Naive thymus-derived CD8-positive, alpha-beta T cell (primary cell): ENCODE data around the gene ADRB2. TPM values are rescaled to one million over a fixed set of nuclear protein-coding genes. Genes with fewer than 3 reads are reported as not detected.

ENCODE experiments used
- ATAC-seq, 2 donors: fragments of 150-1000 bp; cut with Tn5 transposase in 1 of 2; sonication (Bioruptor Pico), chemical (Tn5 transposase) in 1 of 2; 1 replicate in 1 of 2; 2 replicates in 1 of 2; pipeline ENCODE4 v1.10.0; 2021; ENCODE audit warnings: mild to moderate bottlenecking in 2 of 2, moderate library complexity in 2 of 2
- POLR2A ChIA-PET: fragments of 350-600 bp; sonication (Branson Sonifier 250); formaldehyde crosslinking; loops from one replicate; lab custom pipeline; 2021; ENCODE audit warnings: antibody characterized with exemption; lab: Charles Lee
- DNase-seq, 10 donors: peaks; one replicate each; pipeline versions ENCODE4 v3.0.0 to v3.0.0-alpha.2; 2020 to 2022
- H3K27ac Mint-ChIP-seq, 10 donors: one replicate each; pipeline ENCODE4 v1.8.0; 2020 to 2022; ENCODE audit warnings: mild to moderate bottlenecking in 10 of 10, mixed read lengths in 10 of 10, moderate library complexity in 4 of 10, inconsistent platforms in 1 of 10
- H3K27me3 Mint-ChIP-seq, 5 donors: one replicate each; pipeline ENCODE4 v1.8.0; 2021 to 2022; ENCODE audit warnings: mixed read lengths in 5 of 5
- H3K36me3 Mint-ChIP-seq, 3 donors: one replicate each; pipeline ENCODE4 v1.8.0; 2020 to 2022; ENCODE audit warnings: mixed read lengths in 3 of 3, mild to moderate bottlenecking in 2 of 3, inconsistent platforms in 1 of 3
- H3K4me1 Mint-ChIP-seq, 4 donors: one replicate each; pipeline ENCODE4 v1.8.0; 2021 to 2022; ENCODE audit warnings: mixed read lengths in 4 of 4
- H3K4me3 Mint-ChIP-seq, 10 donors: one replicate each; pipeline ENCODE4 v1.8.0; 2020 to 2022; ENCODE audit warnings: mild to moderate bottlenecking in 10 of 10, mixed read lengths in 10 of 10, moderate library complexity in 6 of 10, inconsistent platforms in 1 of 10
- H3K9me3 Mint-ChIP-seq, 9 donors: one replicate each; pipeline ENCODE4 v1.8.0; 2020 to 2022; ENCODE audit warnings: mixed read lengths in 9 of 9, mild to moderate bottlenecking in 3 of 9, inconsistent platforms in 1 of 9, moderate library complexity in 1 of 9
- polyA plus RNA-seq, 3 donors: library from polyadenylated mRNA; unstranded; fragments of 300-500 nt; fragmentation: Illumina TruSeq; gene quantifications; one replicate each; pipeline ENCODE4 v1.2.3, GENCODE V29; 2021
- total RNA-seq, 8 experiments: library from RNA in 2 of 8; stranded (reverse) in 2 of 8; gene quantifications; one replicate each; pipeline ENCODE4 v1.2.3 and lab custom pipeline; 2021 to 2026

ADRB2 gene
- total and polyA plus RNA-seq, 5 experiments from 2014 or later, result 0.33 to 12.9 (median 2.1) TPM; not detected in 1

DNA sequence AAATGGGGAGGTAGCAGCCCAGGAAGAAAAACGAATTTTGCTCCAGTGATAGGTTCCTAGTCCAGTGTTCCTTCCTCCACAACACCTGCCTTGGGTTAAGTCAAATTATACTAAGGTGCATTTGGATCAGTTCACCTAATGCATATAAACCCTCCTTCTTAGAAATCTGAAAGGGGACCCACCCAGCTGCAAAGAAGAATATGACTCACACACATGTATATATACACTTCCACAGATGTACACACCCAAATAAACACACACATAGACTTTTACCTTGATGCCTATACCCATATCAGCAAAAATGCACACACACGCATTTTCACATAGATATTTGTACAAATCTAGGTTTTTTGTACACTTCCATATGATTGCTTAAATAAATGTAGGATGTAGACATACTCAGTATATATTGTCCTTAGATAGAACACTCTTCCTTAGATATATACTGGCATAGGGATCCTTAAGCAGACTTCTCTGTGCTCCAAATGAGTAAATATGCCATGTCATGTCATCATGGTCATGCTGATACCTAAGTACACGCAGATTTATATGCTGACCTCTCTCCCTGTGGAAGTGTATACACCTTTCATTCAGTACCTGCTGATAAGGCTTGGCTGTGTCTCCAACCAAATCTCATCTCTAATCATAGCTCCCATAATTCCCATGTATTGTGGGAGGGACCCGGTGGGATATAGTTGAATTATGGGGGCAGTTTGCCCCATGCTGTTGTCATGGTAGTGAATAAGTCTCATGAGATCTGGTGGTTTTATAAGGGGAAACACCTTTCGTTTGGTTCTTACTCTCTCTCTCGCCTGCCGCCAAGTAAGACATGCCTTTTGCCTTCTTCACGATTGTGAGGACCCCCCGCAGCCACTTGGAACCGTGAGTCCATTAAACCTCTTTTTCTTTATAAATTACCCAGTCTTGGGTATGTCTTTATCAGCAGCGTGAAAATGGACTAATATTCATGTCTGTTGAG lies 10.2 kb downstream of the ADRB2 start:
- Mint-ChIP-seq H3K36me3 (no peaks in the 10 kb centered on the region), H3K4me1 (peaks cover 0 to 83% (median 13%) of the 10 kb centered on the region in 4 donors), H3K9me3 (no peaks in the 10 kb centered on the region), H3K27me3 (peaks cover 0 to 2% (median 0%) of the 10 kb centered on the region in 5 donors), H3K27ac (peak overlapping the region in 2 of 10 donors; percentile 20 to 36), H3K4me3 (peak overlapping the region in 3 of 10 donors; percentile 3 to 42 (median 9))
- ATAC-seq (no peak), DNase-seq (no peak)
- POLR2A ChIA-PET, result no interaction called here

DNA sequence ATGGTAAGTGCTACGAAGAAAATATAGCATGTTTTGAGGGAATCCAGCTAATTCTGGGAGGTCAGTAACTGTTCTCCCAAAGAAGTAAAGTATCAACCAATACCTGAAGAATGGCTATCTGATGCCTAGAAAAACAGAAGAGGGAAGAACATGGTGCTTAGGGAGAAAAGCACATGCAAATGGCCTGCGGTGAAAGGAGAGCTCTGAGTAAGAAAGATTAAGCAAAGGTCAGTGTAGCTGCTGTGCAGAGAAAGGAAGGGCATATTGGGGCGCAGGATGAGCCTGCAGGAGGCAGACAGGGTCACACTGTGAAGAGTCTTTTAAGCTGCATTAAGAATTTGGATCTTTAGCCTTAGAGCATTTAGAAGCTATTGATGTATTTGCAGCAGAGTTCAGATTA lies 11.0 kb downstream of the ADRB2 start:
- POLR2A ChIA-PET, result no interaction called here
- peak overlapping the region in 3 of 10 donors; percentile 0 to 52 (median 45) for H3K27ac Mint-ChIP-seq
- no peaks in the 10 kb centered on the region for H3K9me3 Mint-ChIP-seq
- H3K4me3 Mint-ChIP-seq, result peak overlapping the region in 1 of 10 donors; percentile 15
- peaks cover 0 to 2% (median 0%) of the 10 kb centered on the region in 5 donors for H3K27me3 Mint-ChIP-seq
- DNase-seq (no peak), ATAC-seq (no peak)
- no peaks in the 10 kb centered on the region for H3K36me3 Mint-ChIP-seq
- H3K4me1 Mint-ChIP-seq, result peaks cover 0 to 81% (median 10%) of the 10 kb centered on the region in 4 donors

DNA sequence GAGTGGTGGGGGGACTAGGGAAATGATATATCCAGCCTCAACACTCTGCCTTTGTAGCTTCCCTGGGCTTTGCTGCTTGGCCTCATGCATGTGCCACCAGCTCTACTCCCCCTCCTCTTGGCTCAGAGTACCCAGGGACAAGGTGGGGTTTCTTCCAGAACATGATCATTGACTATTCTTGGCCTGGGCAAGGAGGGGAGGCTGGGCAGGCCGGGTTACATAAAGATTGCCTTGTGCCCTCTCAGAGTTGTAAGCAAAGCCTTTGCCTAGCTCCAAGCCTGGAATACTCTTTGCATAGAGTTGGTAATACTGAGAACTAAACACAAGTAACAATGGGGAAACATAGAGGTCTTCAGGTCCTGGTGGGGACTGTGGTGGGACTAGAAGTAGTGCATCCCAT lies 11.9 kb downstream of the ADRB2 start:
- H3K4me1 Mint-ChIP-seq, result peaks cover 0 to 80% (median 8%) of the 10 kb centered on the region in 4 donors
- no peak overlapping the region for H3K4me3 Mint-ChIP-seq
- DNase-seq, result no peak
- no peaks in the 10 kb centered on the region for H3K9me3 Mint-ChIP-seq
- H3K27me3 Mint-ChIP-seq, result peaks cover 0 to 2% (median 0%) of the 10 kb centered on the region in 5 donors
- peak overlapping the region in 1 of 10 donors; percentile 36 for H3K27ac Mint-ChIP-seq
- POLR2A ChIA-PET, result no interaction called here
- no peak for ATAC-seq
- H3K36me3 Mint-ChIP-seq, result no peaks in the 10 kb centered on the region

DNA sequence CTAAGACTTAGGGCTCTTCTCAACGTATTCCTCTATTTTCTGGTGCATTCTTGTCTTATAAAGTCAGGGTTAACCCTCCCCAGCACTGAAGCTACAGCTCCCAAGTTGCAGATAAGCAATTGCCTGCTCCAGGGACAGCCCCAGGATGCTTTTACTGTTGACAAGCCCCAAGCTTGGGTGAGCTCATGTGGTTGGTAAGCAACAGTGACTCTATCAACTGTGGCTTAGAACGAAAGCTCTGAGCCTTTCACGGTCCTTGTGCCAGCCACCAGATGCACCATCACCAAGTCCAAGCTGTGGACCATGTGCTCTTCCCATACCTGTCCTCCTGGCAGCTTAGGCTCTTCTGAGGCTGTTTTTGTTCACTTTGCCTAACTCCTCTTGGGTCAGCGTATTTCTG lies 13.5 kb downstream of the ADRB2 start:
- peaks cover 0 to 4% (median 0%) of the 10 kb centered on the region in 5 donors for H3K27me3 Mint-ChIP-seq
- H3K9me3 Mint-ChIP-seq, result no peaks in the 10 kb centered on the region
- H3K27ac Mint-ChIP-seq, result peak overlapping the region in 3 of 10 donors; percentile 33 to 88 (median 52)
- POLR2A ChIA-PET, result no interaction called here
- ATAC-seq, result no peak
- H3K4me1 Mint-ChIP-seq, result peaks cover 0 to 78% (median 10%) of the 10 kb centered on the region in 4 donors
- DNase-seq, result no peak
- H3K36me3 Mint-ChIP-seq, result no peaks in the 10 kb centered on the region
- H3K4me3 Mint-ChIP-seq, result peak overlapping the region in 1 of 10 donors; percentile 64

DNA sequence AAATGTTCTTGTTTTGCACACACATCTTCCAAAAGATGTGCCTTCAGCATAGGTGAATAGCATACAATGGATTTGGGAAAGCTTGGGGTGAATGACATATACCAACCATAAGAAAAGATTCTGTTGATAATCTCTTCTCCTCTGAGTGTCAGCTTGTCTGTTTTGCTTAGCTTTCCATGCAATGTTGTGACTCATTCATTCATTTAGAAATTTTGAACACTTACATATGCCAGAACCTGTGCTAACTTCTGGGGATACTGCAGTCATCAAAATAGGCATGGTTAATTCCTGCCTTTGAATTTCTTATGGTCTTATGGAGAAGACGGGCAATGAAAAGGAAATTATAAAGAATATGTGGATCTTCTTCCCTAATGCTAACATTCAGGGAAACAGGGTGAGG lies 14.1 kb downstream of the ADRB2 start:
- POLR2A ChIA-PET, result no interaction called here
- peak overlapping the region in 1 of 10 donors; percentile 88 for H3K27ac Mint-ChIP-seq
- H3K4me3 Mint-ChIP-seq, result no peak overlapping the region
- H3K9me3 Mint-ChIP-seq, result no peaks in the 10 kb centered on the region
- H3K36me3 Mint-ChIP-seq, result no peaks in the 10 kb centered on the region
- ATAC-seq (no peak), DNase-seq (no peak)
- peaks cover 0 to 5% (median 0%) of the 10 kb centered on the region in 5 donors for H3K27me3 Mint-ChIP-seq
- H3K4me1 Mint-ChIP-seq, result peaks cover 2 to 78% (median 12%) of the 10 kb centered on the region in 4 donors

DNA sequence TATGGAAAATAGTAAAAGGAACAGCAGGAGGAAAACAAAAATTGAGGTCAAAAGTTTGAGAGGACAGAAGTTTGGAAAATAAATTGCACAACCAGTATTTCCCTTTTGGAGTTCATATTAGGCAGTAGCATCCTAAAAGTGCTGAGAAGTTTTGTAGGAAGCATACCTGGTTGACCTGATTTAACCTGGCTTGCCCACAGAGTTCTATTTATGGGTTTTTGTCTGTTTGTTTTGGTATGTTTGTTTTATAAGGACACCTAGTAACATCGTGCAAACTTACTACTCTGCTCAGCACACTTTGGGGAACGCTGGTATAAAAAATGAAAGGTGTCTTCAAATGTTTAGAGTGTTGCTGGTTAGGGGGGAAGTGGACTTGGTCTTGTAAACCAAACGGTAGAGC lies 15.1 kb downstream of the ADRB2 start:
- no peak overlapping the region for H3K4me3 Mint-ChIP-seq
- no peak for ATAC-seq
- peaks cover 4 to 73% (median 15%) of the 10 kb centered on the region in 4 donors for H3K4me1 Mint-ChIP-seq
- H3K36me3 Mint-ChIP-seq, result no peaks in the 10 kb centered on the region
- POLR2A ChIA-PET, result no interaction called here
- no peaks in the 10 kb centered on the region for H3K9me3 Mint-ChIP-seq
- H3K27ac Mint-ChIP-seq, result peak overlapping the region in 2 of 10 donors; percentile 76 to 89
- no peak for DNase-seq
- peaks cover 0 to 5% (median 0%) of the 10 kb centered on the region in 5 donors for H3K27me3 Mint-ChIP-seq

DNA sequence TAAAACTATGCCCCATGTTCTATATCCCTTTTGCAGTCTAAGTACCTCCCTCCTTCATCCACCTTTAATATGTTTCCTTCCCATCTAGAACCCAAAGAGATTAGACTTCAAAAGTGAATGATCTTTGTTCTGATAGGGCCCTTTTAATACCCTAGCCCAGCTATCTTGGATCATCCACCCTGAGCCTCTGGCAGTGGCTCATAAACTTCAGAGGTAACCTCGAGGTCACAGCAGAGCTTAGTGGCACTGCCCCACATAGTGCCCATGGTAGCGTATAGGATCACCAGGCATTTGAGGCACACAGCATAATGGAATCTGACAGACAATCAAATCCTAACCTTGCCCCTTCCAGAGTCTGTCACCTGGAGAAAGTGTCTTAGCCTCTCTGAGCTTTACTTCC lies 15.8 kb downstream of the ADRB2 start:
- Mint-ChIP-seq H3K36me3 (no peaks in the 10 kb centered on the region), H3K27me3 (peaks cover 0 to 5% (median 0%) of the 10 kb centered on the region in 5 donors), H3K4me1 (peaks cover 4 to 67% (median 15%) of the 10 kb centered on the region in 4 donors), H3K4me3 (no peak overlapping the region), H3K27ac (peak overlapping the region in 2 of 10 donors; percentile 44 to 89), H3K9me3 (no peaks in the 10 kb centered on the region)
- no peak for ATAC-seq
- no peak for DNase-seq
- POLR2A ChIA-PET, result no interaction called here

DNA sequence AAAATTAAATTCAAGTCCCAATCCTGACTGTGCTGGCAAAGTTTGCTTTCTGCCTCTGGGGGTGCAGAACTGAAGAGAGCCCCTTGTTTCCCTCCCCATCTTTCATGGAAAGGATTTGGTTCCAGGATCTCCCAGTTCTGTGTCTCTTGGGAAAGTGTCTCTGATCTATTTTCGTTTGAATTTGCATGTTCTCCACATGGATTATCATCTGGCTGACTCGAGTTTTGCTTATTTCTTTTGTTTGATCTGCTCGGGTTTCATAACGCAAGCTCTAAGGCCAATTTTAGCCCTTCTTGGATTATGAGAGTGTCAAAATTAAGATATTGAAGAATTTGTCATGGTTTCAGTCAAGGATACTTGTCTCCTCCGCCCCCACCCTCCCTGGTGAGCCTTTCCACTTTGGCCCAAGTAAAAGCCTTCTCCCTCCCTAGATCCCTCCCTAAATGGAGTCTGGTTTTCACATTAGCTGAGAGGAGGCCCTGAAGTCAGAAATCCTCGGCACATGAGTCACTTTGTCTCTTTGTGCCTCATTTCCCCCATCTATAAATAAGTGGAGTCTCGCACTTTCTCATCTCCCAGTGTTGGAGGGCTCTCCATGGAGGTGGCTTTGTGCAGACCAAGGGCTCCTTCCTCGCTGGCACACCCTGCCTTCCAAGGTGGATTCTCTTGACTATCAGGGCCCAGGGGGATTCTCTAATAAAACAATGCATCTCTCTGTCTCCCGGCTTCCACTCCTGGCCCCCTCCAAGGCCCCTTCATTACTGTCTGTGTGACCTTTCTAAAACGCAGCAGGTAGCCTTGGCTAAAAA lies 17.3 kb downstream of the ADRB2 start:
- POLR2A ChIA-PET, result no interaction called here
- Mint-ChIP-seq H3K4me1 (peaks cover 10 to 64% (median 23%) of the 10 kb centered on the region in 4 donors), H3K36me3 (peaks cover 0 to 6% (median 4%) of the 10 kb centered on the region in 3 donors), H3K4me3 (no peak overlapping the region), H3K27ac (peak overlapping the region in 3 of 10 donors; percentile 39 to 89 (median 68)), H3K27me3 (peaks cover 0 to 5% (median 0%) of the 10 kb centered on the region in 5 donors), H3K9me3 (peaks cover 0 to 10% (median 2%) of the 10 kb centered on the region in 9 donors)
- DNase-seq (no peak), ATAC-seq (no peak)

DNA sequence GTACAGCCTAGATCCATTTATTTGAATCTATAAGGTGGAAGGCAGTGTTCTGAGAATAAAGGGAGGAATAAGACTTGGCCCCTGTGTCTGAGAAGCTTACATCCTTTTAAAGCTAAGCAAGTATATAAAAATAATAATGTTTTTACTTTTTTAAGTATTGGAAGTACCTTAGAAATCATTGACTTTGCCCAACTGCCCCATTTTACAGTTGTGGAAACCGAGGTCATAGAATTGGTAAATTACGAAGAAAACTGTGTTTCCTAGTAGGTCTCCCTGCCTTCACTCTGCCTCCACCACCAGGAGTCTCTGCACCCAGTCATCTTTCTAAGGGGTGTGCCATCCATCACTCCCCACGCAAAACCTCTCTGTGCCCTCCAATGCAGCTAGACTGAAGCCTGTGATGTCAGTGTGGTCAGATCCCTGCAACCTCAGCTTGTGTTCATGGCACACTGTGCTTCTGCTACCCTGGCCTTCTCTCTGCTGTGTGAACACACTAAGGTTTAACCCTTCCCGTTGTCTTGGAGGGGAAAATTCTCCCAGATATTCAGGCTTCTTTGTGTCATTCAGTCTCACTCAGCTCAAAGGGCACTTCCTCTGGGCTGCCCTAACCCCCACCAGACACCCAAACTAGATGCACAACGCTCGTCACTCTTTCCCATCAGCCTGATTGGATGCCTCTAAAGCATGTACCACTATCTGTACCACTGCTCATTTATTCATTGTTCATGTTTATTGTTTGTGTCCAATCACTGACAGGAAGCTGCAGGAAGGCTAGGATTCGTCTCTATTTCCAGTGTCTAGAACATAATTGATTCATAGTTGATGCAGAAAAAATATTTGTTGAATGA lies 18.2 kb downstream of the ADRB2 start:
- ATAC-seq, result peak; percentile 30
- DNase-seq, result peak in 2 of 10 donors; percentile 10 to 53
- H3K9me3 Mint-ChIP-seq, result peaks cover 0 to 17% (median 2%) of the 10 kb centered on the region in 9 donors
- peaks cover 0 to 6% (median 4%) of the 10 kb centered on the region in 3 donors for H3K36me3 Mint-ChIP-seq
- H3K4me1 Mint-ChIP-seq, result peaks cover 18 to 68% (median 30%) of the 10 kb centered on the region in 4 donors
- POLR2A ChIA-PET, result no interaction called here
- H3K27me3 Mint-ChIP-seq, result peaks cover 0 to 5% (median 0%) of the 10 kb centered on the region in 5 donors
- H3K27ac Mint-ChIP-seq, result peak overlapping the region in 7 of 10 donors; percentile 2 to 89 (median 34)
- peak overlapping the region in 1 of 10 donors; percentile 43 for H3K4me3 Mint-ChIP-seq

DNA sequence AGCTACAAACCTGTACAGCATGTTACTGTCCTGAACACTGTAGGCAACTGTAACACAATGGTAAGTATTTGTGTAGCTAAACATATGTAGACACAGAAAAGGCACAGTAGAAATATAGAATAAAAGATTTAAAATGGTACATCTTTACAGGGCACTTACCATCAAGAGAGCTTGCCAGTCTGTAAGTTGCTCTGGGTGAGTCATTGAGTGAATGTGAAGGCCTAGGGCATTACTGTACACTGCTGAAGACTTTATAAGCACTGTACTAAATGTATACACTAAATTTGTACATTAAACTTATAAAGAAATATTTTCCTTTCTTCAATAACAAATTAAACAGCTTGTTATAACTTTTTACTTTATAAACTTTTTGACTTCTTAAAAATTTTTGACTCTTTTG lies 20.5 kb downstream of the ADRB2 start:
- peak overlapping the region in 1 of 10 donors; percentile 21 for H3K27ac Mint-ChIP-seq
- no peak for ATAC-seq

DNA sequence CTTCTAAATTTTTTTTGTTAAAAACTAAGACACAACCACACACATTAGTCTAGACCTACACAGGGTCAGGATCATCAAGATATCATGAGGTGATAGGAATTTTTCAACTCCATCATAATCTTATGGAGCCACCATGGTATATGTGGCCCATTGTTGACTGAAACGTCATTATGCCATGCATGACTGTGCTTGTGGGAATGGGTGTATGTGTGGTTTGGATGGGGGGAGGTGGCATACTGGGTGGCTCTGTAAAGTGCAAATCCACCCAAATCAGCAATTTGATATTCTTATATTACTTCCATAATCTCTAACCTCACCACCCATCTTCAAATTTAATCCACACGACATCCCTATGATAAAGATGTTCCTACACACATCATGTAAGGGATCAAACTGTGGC lies 21.0 kb downstream of the ADRB2 start:
- Mint-ChIP-seq H3K27me3 (peaks cover 0 to 5% (median 0%) of the 10 kb centered on the region in 5 donors), H3K36me3 (peaks cover 0 to 6% (median 4%) of the 10 kb centered on the region in 3 donors), H3K9me3 (peaks cover 0 to 17% (median 2%) of the 10 kb centered on the region in 9 donors), H3K4me3 (peak overlapping the region in 1 of 10 donors; percentile 16), H3K27ac (peak overlapping the region in 3 of 10 donors; percentile 79 to 94 (median 88)), H3K4me1 (peaks cover 20 to 73% (median 37%) of the 10 kb centered on the region in 4 donors)
- ATAC-seq (no peak), DNase-seq (no peak)
- POLR2A ChIA-PET, result no interaction called here

More for the DNA sequence above, 20.5 kb downstream of the ADRB2 start:
- Mint-ChIP-seq H3K9me3 (peaks cover 0 to 17% (median 2%) of the 10 kb centered on the region in 9 donors), H3K4me3 (no peak overlapping the region), H3K4me1 (peaks cover 20 to 73% (median 38%) of the 10 kb centered on the region in 4 donors), H3K27me3 (peaks cover 0 to 5% (median 0%) of the 10 kb centered on the region in 5 donors), H3K36me3 (peaks cover 0 to 6% (median 4%) of the 10 kb centered on the region in 3 donors)
- DNase-seq, result no peak
- POLR2A ChIA-PET, result no interaction called here
